NCI-H2227 treated with DMSO at 0.1 percent for 48 hours (cell line): Measurements from ENCODE around the gene ITGB6.

Source experiments
- DNase-seq: peaks from one replicate; lab custom pipeline; 2025; lab: John Stamatoyannopoulos, UW

The ITGB6 gene

GRCh38 chr2:160221391-160222276 lies 21.6 kb upstream of the ITGB6 start:
- no peak for DNase-seq

- no peak for DNase-seq
Observed at GRCh38 chr2:160220545-160221009, 20.5 kb upstream of the ITGB6 start.

GRCh38 chr2:160220026-160220425 lies 20.0 kb upstream of the ITGB6 start:
- DNase-seq = no peak

GRCh38 chr2:160214461-160215445 lies 14.7 kb upstream of the ITGB6 start:
- DNase-seq = no peak

GRCh38 chr2:160213511-160213910 lies 13.4 kb upstream of the ITGB6 start:
- no peak for DNase-seq

- no peak for DNase-seq
Observed at GRCh38 chr2:160210599-160211138, 10.6 kb upstream of the ITGB6 start.

GRCh38 chr2:160209516-160209856 lies 9.4 kb upstream of the ITGB6 start:
- DNase-seq = no peak

- no peak for DNase-seq
Observed at GRCh38 chr2:160208655-160209515, 8.8 kb upstream of the ITGB6 start.

GRCh38 chr2:160207804-160208654 lies 8.0 kb upstream of the ITGB6 start:
- DNase-seq = no peak

GRCh38 chr2:160207271-160207670 lies 7.2 kb upstream of the ITGB6 start:
- no peak for DNase-seq

- DNase-seq = no peak
Observed at GRCh38 chr2:160206436-160206835, 6.4 kb upstream of the ITGB6 start.

- DNase-seq = no peak
Observed at GRCh38 chr2:160205505-160205904, 5.4 kb upstream of the ITGB6 start.

GRCh38 chr2:160203422-160203821 lies 3.4 kb upstream of the ITGB6 start:
- DNase-seq = no peak

- no peak for DNase-seq
Observed at GRCh38 chr2:160203007-160203406, 2.9 kb upstream of the ITGB6 start.

GRCh38 chr2:160201849-160202539 lies 1.9 kb upstream of the ITGB6 start:
- no peak for DNase-seq

- DNase-seq = no peak
Observed at GRCh38 chr2:160200921-160201320, 849 bp upstream of the ITGB6 start.

GRCh38 chr2:160199053-160199452 lies 1.0 kb downstream of the ITGB6 start:
- DNase-seq = no peak

GRCh38 chr2:160197587-160197986 lies 2.5 kb downstream of the ITGB6 start:
- no peak for DNase-seq

- DNase-seq = no peak
Observed at GRCh38 chr2:160194946-160195345, 5.1 kb downstream of the ITGB6 start.

- no peak for DNase-seq
Observed at GRCh38 chr2:160194351-160194750, 5.7 kb downstream of the ITGB6 start.
